Measurements from ENCODE around the gene MRPL11.
"Not testable (repeated sequence)": the region's sequence is repeated elsewhere in the genome, so short reads cannot be mapped to it uniquely, and the experiment has no call there.

MRPL11 gene

DNA sequence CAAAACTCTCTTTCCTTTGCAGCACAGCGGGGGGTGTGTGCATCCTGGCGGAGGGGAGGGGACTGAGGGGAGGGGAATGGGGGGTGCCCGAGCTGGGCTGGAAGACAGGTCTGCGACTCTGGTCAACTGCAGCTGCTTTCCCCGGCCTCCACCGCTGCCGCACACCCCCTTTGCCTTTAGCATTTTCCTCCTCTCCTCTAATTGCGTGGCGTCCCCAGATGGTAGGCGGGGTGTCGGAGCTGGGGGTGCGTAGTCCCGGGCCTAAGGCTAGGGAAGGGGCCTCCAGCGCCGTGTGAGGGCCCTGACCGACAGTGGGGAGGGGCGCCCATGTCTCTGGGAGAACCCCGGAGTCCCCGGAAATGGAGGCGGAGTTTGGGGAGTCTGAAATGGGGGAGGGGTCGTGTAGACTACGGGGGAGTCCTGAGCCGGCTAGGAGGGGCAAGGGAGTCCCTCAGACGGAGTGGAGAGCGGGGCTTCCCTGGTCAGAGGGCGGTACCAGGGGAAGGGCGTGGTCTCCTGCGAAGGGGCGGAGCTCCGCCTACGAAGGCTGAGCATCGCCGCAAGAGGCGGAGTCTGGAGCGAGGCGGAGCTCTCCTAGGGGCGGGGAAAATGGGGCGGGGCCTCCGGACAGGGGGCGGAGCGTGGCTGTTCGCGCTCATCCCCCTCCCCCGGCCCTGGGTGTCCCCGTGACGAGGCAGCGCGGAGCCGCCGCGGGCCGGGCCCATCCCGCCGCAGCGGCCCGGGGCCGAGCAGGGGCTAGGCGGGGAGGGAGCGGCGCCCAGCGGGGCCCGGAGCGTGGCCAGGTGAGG is 27.8 kb upstream of the MRPL11 start, which contains the start of gene PELI3:
PELI3 (plus strand) TSS at position 681 of the 809 bp plus-strand sequence. CDS start 1,224 bp downstream, outside the sequence.
- peak; percentile 90 for DNase-seq

DNA sequence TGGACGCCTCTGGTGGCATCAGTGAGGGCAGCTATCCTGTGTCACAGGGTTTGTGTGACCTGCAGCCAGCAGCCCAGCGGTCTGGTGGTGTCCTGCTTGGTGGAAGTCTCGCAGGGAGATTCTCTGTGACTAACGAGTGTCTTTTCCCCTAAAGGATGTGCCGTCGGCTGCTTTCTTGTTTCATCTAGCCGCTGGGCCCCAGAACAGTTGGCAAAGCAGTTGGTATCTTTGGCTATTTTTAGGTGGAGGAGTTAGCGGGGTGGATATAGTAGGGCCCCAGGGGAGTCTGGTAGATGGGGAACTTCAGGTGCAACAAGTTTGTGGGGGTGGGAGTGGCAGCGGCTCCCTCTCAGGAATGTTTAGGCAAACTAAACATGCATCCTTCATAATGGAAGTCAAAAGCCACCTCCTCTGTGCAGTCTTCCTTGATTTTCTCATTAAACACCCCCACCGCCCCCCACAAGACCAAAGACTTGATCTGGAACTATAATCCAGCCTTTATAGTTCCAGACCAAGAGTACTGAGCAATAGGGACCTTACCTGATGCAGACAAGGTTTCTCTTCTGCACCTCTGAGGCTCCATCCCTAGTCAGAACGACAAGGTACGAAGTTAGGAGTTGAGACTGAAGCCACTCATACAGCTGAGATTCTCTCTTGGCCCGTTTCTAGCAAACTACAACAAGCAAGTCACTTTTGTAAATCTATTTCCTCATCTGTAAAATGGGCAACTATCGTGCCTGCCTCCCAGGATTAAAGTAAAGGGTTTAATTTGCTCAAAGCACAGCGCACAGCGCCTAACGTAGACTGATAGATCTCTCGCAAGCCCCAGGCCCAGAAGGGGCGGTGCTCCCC is 27.0 kb upstream of the MRPL11 start:
- DNase-seq, result no peak

DNA sequence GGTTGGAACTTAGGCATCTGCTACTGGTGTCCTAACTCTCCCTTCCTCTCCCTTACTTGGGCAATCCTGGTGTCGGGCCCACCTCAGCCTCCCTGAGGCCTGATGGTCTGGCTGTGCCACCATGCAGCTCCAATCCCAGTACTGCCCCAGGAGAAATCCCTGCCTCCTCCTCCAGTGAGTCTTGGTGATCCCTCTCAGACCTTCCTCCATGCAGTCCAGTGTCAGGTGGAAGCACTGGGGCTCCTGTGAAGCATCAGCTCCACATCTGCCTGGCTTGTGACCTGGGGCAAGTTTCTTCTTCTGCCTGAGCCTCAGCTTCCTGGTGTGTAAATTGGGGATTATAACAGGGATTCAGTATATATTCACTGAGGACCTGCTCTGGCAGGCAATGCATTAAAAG is 26.3 kb upstream of the MRPL11 start:
- DNase-seq, result no peak

- not testable (repeated sequence) for DNase-seq
These were observed 25.5 kb upstream of the MRPL11 start for GRCh38 chr11:66464116-66464515.

DNA sequence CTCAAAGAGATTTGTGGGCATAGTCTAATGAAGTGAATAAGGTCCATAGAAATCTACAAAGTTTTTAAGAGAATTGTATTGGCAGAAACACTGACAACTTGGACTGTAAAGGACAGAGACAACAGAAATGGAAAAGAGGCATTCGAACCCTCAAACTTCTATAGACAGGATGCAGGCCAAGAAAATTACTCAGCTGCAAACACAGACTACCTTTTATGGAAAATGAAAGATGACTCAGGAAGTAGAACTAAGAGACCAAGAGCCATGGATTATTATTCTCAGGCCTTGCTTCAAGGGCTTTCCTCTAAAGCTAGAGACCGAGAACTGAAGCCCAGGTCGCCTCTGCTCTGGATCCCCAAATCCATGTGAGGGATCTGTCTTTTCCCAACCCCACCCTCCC is 24.3 kb upstream of the MRPL11 start:
- DNase-seq, result no peak

DNA sequence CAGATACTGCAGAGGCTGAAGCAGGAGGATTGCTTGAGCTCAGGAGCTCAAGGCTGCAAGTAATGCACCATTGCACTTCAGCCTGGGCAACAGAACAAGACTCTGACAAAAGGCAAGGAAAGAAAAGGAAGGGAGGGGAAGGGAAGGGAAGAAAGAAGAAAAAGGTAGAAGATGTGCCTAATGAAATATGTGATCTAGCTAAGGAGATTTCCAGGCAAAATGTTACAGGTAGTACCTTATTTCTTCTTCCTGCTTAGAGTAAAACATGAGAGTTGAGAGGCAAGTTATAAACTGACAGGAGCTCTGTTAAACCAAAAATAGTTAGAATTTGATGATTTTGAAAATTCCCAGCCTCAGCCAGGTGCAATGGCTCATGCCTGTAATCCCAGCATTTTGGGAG is 23.4 kb upstream of the MRPL11 start:
- no peak for DNase-seq

GRCh38 chr11:66459138-66459778 is 20.6 kb upstream of the MRPL11 start:
- DNase-seq, result no peak

DNA sequence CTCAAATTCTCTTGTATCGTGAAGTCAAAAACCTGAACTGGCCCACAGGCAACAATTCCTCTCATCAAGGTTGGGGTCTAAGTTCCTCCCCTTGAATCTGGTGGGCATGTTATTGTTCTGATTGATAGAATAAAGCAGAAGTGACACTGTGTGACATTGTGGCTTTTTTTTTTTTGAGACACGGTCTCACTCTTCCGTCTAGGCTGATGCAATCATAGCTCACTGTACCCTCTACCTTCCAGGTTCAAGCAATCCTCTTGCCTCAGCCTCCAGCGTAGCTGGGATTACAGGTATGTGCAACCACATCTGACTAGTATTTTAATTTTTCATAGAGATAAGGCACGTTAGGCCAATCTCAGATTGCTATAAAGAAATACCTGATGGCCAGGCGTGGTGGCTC is 19.2 kb upstream of the MRPL11 start:
- no peak for DNase-seq

- DNase-seq, result no peak
These were observed 16.2 kb upstream of the MRPL11 start for GRCh38 chr11:66454828-66455227.

DNA sequence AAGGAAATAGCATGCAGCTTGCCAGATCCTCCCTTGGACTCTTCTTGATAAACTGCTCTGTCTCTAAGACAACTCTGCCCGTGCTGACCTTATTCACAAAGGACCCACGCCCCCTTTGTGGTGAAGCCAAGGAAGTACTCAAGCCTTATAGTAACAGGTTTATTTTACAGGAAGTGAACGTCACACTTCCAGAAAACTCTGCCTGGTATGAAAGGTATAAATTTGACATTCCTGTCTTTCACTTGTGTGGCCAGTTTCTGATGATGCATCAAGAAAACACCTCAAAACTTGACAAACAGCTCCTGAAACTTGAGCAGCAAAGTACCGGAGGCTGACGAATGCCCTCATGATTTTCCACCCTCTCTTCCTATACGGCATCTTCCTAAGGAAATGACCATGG is 15.6 kb upstream of the MRPL11 start:
- DNase-seq, result no peak

GRCh38 chr11:66451663-66452062 is 13.0 kb upstream of the MRPL11 start:
- DNase-seq, result no peak

GRCh38 chr11:66450560-66450959 is 11.9 kb upstream of the MRPL11 start:
- DNase-seq, result no peak

- DNase-seq, result no peak
These were observed 9.9 kb upstream of the MRPL11 start for GRCh38 chr11:66448523-66448922.

GRCh38 chr11:66447012-66447411 is 8.4 kb upstream of the MRPL11 start:
- no peak for DNase-seq

DNA sequence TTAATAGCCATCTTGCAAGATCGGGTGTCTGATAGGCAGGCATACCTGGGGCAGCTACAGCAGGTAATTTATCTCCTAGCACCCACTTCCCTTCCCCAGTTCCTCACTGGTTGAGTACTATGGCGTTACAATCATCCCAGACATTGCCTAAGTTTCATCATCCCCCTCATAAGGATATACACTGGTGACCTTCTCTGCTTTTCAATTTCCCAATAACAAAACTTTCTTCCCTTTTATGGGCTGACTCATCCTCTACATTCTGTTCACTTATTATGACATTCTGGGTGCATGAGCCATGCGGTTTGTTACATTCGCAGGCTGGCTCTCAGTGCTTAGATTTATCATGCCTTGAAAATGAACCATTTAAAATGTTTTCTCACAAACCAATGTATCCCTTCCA is 5.0 kb upstream of the MRPL11 start:
- DNase-seq, result no peak

- not testable (repeated sequence) for DNase-seq
These were observed 2.3 kb upstream of the MRPL11 start for GRCh38 chr11:66440940-66441282.

DNA sequence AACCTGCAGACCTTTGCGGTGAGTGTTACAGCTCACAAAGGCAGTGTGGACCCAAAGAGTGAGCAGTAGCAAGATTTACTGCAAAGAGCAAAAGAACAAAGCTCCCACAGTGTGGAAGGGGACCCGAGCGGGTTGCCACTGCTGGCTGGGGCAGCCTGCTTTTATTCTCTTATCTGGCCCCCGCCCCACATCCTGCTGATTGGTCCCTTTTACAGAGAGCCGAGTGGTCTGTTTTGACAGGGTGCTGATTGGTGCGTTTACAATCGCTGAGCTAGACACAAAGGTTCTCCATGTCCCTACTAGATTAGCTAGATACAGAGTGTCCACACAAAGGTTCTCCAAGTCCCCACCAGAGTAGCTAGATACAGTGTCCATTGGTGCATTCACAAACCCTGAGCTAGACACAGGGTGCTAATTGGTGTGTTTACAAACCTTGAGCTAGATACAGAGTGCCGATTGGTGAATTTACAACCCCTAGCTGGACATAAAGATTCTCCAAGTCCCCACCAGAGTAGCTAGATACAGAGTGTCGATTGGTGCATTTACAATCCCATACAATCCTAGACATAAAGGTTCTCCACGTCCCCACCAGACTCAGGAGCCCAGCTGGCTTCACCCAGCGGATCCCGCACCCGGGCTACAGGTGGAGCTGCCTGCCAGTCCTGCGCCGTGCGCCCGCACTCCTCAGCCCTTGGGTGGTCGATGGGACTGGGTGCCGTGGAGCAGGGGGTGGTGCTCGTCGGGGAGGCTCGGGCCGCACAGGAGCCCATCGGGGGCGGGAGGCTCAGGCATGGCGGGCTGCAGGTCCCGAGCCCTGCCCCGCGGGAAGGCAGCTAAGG is 1.7 kb upstream of the MRPL11 start:
- not testable (repeated sequence) for DNase-seq

- no peak for DNase-seq
These were observed 607 bp downstream of the MRPL11 start for GRCh38 chr11:66437979-66438503.

- no peak for DNase-seq
These were observed 6.1 kb downstream of the MRPL11 start for GRCh38 chr11:66432597-66432996.

DNA sequence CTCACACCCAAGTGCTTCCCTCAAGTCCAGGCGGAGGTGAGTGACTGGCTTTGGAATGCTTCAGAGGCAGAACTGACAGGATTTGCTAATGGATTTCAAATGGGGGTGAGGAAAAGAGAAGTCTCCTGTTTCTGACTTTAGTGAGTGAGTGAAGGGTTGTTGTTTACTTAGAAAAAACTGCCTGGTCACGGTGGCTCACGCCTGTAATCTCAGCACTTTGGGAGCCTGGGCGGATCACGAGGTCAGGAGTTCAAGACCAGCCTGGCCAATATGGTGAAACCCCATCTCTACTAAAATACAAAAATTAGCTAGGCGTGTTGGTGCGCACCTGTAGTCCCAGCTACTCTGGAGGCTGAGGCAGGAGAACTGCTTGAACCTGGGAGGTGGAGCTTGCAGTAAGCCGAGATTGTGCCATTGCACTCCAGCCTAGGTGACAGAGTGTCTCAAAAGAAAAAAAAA is 6.7 kb downstream of the MRPL11 start:
- DNase-seq, result not testable (repeated sequence)

DNA sequence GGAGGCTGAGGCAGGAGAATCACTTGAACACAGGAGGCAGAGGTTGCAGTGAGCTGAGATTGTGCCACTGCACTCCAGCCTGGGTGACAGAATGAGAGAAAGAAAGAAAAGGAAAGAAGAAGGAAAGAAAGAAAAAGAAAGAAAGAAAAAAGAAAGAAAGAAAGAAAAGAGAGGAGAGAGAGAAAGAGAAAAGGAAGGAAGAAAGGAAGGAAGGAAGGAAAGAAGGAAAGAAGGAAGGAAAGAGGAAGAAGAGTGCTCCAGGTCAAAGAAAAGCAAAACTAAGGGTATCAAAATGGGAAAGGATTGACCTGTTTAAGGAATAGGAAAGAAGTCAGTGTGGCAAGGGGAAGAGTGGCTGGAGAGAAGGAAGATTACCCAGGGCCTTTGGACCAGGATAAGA is 7.4 kb downstream of the MRPL11 start:
- not testable (repeated sequence) for DNase-seq

- DNase-seq, result peak; percentile 82
These were observed 8.6 kb downstream of the MRPL11 start for GRCh38 chr11:66429983-66430602.
